ENCODE measurements around the gene DEK.
"Not testable (repeated sequence)": the region's sequence is repeated elsewhere in the genome, so short reads cannot be mapped to it uniquely, and the experiment has no call there.

Gene DEK

DNA sequence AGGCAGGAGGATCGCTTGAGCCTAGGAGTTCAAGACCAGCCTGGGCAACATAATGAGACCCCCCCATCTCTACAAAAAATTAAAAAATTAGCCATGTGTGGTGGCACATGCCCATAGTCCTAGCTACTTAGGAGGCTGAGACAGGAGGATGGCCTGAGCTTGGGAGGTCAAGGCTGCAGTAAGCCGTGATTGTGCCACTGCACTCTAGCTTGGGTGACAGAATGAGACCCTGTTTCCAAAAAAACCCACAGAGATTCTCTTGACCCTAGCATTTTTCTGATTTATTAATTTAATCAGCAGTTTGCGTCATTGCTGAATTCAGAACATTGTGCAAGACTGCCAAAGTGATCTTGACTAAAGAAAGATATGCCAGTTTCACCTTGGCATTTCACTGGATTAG lies 72.3 kb downstream of the DEK start:
- no peak for DNase-seq

DNA sequence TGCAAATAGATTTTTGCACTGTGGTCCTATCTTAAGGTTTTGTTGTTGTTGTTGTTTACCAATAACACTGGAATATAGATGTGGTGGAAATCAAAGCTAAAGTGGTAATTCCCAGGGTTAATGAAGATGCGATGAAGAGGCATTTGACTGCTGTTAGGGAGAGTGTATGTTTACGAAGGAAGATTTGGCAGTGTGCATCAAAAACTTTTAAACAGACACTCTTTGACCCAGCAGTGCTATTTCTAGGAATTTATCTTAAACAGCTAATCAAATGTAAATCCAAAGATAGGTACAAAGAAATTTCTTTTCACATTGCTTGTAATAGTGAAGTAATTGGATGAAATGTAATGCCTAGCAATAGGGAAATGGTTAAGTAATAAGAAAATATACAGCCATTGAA lies 75.1 kb downstream of the DEK start:
- DNase-seq = no peak

DNA sequence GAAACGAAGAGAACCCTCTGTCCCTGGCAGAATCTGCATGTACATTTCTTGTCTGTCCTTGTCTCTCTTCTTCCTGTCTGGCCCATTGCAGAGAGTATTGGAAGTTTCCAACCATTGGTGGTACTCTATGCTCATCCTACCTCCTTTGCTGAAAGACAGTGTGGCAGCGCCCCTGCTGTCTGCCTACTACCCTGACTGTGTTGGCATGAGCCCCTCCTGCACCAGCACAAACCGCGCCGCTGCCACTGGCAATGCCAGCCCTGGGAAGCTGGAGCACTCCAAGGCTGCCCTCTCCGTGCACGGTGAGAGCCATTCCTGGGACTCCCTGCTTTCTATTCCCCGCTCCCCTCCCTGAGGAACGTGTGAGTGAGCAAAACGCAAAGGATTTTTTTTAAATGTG lies 76.6 kb downstream of the DEK start:
- DNase-seq = no peak

DNA sequence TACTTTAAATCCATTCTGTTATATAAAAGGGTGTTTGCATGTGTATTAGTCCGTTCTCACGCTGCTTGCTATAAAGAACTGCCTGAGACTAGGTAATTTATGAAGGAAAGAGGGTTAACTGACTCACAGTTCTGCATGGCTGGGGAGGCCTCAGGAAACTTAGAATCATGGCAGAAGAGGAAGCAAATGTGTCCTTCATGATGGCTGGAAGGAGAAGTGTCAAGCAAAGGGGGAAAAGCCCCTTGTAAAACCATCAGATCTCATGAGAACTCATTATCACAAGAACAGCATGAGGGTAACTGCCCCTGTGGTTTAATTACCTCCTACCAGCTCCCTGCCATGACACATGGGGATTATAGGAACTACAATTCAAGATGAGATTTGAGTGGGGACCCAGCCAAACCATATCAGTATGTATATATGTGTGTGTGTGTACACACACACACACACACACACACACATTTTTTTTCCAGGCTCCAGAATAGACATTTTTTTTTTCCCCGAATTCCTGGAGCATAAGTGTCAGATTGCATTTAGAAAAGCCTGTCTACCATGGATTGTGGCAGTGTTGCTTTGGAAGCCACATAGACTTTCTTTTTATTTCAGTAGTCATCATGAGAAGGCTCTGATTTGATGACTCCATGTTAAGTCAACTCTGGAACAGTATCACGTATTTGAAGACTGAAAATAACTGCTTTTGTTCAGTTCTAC lies 77.6 kb downstream of the DEK start:
- no peak for DNase-seq

DNA sequence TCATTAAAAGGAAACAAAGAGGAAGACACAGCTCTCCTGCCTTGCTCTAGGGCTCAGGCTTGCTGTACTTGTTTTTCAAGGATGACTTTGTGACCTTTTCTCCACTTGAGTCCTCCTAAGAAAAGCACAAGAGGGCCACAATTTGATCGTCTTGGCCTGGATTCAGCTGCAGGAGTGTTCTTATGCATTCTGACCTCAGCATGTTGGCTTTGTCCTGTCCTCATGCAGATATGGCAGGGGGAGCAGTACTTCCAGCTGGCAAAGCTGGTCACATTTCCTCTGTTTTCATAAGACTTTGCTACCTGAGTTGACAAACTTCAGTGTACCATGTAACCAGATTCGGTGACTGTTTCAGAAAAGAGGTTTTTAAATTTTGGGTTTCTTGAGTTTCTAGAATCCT lies 78.3 kb downstream of the DEK start:
- no peak for DNase-seq

DNA sequence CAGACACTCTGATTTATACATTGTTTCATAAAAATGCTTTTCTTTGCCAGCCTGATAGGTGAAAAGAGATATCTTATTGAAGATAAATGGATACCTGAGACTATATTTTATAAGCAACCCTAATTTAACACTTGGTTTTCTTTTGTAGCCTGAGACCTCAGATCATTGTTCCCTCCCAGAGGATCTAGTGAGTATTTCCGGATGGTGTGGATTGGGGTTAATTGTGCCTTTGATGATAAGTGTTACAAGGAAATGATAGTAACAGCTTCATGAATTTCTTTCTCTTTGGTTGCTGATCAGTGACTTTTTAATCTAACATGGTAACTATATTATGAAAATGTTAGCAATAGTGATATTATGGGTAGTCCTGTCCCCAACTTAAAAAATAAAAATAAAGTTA lies 78.7 kb downstream of the DEK start:
- no peak for DNase-seq

DNA sequence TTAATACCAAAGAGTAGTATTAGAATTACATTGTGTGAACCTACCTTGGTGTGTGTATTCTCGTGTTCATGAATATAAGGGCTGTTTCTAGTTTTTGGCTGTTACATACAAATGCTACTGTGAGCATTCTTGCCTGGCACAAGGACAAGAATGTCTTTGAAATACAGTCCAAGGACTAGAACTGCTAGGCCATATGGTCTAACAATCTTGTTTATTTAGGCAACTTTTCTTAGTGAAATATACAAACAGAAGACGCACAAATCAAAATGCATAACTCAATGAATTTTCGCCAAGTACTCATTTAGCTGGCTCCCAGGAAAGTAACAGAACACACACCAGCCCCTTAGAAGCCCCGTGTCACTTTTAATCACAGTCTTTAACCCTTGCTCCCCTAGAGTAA lies 80.6 kb downstream of the DEK start:
- DNase-seq = no peak

DNA sequence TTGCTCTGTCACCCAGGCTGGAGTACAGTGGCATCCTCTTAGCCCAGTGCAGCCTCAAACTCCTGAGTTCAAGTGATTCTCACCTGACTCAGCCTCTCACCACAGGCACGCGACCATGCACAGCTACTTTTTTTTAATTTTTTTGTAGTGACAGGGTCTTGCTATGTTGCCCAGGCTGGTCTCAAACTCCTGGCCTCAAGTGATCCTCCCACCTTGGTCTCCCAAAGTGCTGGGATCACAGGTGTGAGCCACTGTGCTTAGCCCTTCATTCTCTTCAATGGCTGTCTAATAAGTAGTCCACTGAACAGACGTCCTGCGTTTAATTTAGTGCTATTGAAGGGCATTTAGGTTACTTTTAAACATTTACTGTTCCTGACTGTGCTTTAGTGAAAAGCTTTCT lies 81.8 kb downstream of the DEK start:
- no peak for DNase-seq

DNA sequence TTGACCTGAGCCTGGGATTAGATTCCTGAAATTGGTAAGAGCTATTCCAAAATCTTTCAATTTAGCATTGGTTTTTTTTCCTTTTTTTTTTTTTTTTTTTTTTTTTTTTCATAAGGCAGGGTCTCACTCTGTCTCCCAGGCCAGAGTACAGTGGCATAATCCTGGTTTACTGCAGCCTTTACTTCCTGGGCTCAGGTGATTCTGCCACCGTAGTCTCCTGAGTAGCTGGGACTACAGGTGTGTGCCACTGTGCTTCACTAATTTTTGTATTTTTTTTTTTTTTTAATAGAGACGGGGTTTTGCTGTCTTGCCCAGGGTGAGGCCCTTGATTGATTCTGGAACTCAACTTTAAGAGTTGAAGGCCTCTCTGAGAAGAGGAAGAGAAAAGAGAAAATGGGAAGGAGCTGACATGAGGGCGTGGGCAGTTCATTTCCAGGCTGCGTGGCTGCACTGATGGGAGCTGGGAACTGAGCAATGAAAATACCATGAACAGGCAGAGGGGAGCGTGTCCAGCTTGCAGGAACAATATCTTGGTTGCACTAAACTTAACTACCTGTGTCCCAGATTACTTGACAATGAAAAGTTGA lies 84.5 kb downstream of the DEK start:
- no peak for DNase-seq

DNA sequence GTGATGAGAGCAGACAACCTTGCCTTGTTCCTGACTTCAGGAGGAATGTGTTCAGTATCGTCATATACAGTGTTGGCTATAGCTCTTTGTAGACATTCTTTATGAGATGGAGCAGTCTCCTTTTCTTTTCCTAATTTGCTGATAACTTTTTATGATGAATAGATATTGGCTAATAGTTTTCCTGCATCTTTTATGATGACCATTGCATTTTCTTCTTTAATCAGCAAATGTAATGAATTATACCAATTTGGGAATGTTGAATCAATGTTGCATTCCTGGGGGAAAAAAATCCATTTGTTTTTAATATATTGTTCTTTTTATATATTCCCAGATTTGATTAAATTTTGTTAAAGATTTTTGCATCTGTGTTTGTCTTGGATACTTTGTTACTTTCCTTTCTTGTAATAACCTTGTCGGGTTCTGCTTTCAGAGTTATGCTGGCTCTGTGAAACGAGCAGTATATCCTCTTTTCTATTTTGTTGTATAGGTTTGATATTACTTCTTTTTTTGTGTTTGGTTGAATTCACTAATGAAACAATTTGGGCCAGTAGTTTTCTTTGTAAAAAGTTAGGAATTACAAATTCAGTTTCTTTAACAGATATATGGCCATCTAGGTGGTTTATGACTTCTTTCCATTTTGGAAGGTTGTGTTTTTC lies 85.2 kb downstream of the DEK start:
- DNase-seq = no peak

DNA sequence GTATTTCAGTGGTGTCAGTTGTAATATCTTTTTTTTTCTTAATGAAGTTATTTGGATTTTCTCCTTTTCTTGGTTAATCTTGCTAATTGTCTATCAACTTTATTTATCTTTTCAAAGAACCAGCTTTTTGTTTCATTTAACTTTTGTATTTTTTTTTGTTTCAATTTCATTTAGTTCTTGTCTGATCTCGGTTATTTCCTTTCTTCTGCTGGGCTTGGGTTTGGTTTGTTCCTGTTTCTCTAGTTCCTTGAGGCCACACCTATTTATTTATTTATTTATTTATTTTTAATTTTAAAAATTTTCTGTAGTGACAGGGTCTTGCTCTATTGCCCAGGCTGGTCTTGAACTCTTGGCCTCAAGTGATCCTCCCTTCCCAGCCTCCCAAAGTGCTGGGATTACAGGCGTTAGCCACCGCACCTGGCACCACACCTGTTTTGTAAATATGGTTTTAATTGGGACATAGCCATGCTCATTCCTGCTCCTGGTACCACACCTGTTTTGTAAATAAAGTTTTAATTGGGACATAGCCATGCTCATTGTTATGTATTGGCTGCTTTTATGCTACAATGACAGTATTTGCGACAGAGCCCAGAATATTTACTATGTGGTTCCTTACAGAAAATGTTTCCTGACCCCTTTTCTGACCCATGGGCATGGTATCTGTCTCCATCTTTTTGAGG lies 86.9 kb downstream of the DEK start:
- no peak for DNase-seq

DNA sequence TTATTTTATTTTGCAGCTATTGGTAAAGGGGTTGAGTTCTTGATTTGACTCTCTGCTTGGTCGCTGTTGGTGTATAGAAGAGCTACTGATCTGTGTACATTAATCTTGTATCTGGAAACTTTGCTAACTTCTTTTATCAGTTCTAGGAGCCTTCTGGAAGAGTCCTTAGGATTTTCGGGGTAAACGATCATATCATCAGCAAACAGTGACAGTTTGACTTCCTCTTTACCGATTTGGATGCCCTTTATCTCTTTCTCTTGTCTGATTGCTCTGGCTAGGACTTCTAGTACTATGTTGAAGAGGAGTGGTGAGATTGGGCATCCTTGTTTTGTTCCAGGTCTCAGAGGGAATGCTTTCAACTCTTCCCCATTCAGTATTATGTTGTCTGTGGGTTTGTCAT lies 88.1 kb downstream of the DEK start:
- DNase-seq = not testable (repeated sequence)

Data from activated effector memory CD4-positive, alpha-beta T cell treated with Interleukin-2 at 50 U/mL for 16 hours (primary cell).